K562 (cell line): Measurements from ENCODE around the gene TTC24. TPM values are rescaled to one million over a fixed set of nuclear protein-coding genes. Genes with fewer than 3 reads are reported as not detected.

Experiments
- BCL6 ChIP-seq: fragments of 250-450 bp; sonication (Bioruptor Pico); IDR thresholded peaks from 2 replicates; pipeline ENCODE4 v1.4.0; 2020
- FOXP1 ChIP-seq: sonication (generic); formaldehyde crosslinking; IDR thresholded peaks from 2 replicates; pipeline ENCODE4 v1.8.0; 2022; ENCODE audit warnings: mild to moderate bottlenecking, missing genetic modification reagents
- GABPA ChIP-seq: fragments of 200-800 bp; sonication (Bioruptor generic); conservative IDR thresholded peaks from 2 replicates; pipeline ENCODE4 v1.6.1; 2016; ENCODE audit warnings: low read depth, missing genetic modification characterization, missing compliant biosample characterization
- MAFG ChIP-seq: fragments of 450-650 bp; conservative IDR thresholded peaks from 2 replicates; pipeline ENCODE4 v1.6.1; 2016; ENCODE audit warnings: missing genetic modification characterization, missing compliant biosample characterization
- MCM3 ChIP-seq: fragments of 450-650 bp; IDR thresholded peaks from 2 replicates; pipeline ENCODE4 v1.6.1; 2016
- MTA1 ChIP-seq: fragments of 450-650 bp; IDR thresholded peaks from 2 replicates; pipeline ENCODE4 v1.6.1; 2017; ENCODE audit warnings: borderline replicate concordance
- SAFB ChIP-seq: fragments of 200-400 bp; formaldehyde crosslinking; IDR thresholded peaks from 2 replicates; pipeline ENCODE4 v1.6.1; 2017; ENCODE audit warnings: low read depth, low read length, borderline replicate concordance
- SMARCA4 ChIP-seq: fragments of 450-650 bp; IDR thresholded peaks from 2 replicates; pipeline ENCODE4 v1.6.1; 2016
- STAT5A ChIP-seq: IDR thresholded peaks from 2 replicates; pipeline ENCODE4 v1.6.1; 2012; ENCODE audit warnings: low read length, inconsistent platforms, borderline replicate concordance
- TAF15 ChIP-seq: fragments of 200-400 bp; formaldehyde crosslinking; IDR thresholded peaks from 2 replicates; pipeline ENCODE4 v1.6.1; 2017; ENCODE audit warnings: mild to moderate bottlenecking, low read depth, low read length, moderate library complexity
- TRIM24 ChIP-seq, 2 experiments: fragments of 450-650 bp; IDR thresholded peaks; 2 replicates each; pipeline ENCODE4 v1.6.1; 2016
- WHSC1 ChIP-seq: IDR thresholded peaks from one replicate; pipeline ENCODE4 v1.6.1; 2012; ENCODE audit warnings: low read length, control low read depth, inconsistent platforms
- ZFP1 ChIP-seq: fragments of 450-650 bp; formaldehyde crosslinking; IDR thresholded peaks from 2 replicates; pipeline ENCODE4 v1.4.0; 2020; ENCODE audit warnings: mild to moderate bottlenecking, mixed read lengths
- ZKSCAN1 ChIP-seq: fragments of 150-350 bp; IDR thresholded peaks from 2 replicates; pipeline ENCODE4 v1.6.1; 2016; ENCODE audit warnings: low read depth, low read length
- ZNF212 ChIP-seq: fragments of 450-650 bp; formaldehyde crosslinking; IDR thresholded peaks from 2 replicates; pipeline ENCODE4 v1.4.0; 2020; ENCODE audit warnings: mild to moderate bottlenecking
- ZNF445 ChIP-seq: fragments of 250-450 bp; sonication (Bioruptor Pico); IDR thresholded peaks from 2 replicates; pipeline ENCODE4 v1.4.0; 2020; ENCODE audit warnings: low read depth, mild to moderate bottlenecking, moderate library complexity
- ZNF551 ChIP-seq: fragments of 250-450 bp; sonication (Bioruptor Pico); IDR thresholded peaks from 2 replicates; pipeline ENCODE4 v1.5.0; 2021; ENCODE audit warnings: mild to moderate bottlenecking, moderate library complexity
- polyA plus RNA-seq, 8 experiments: library from polyadenylated mRNA; depleted of rRNA in 4 of 8; stranded (reverse) in 5 of 8; unstranded in 3 of 8; fragments of >200 nt; fragmentation: Nextera tagmentation in 2 of 8; fragmentation: Illumina TruSeq in 1 of 8; extraction: Ambion mirVana in 2 of 8; extraction: Trizol in 1 of 8; gene quantifications; 2 replicates each; pipeline versions ENCODE4 v1.2.1 to v1.2.3, GENCODE V29; 2011 to 2014; ENCODE audit warnings: inconsistent platforms in 1 of 8, missing spikeins in 1 of 8
- total RNA-seq, 7 experiments: library from RNA; depleted of rRNA in 6 of 7; stranded (reverse); fragments of >200 nt in 6 of 7; fragmentation: Illumina TruSeq in 2 of 7; extraction: Trizol in 2 of 7; gene quantifications; 2 replicates each; pipeline versions ENCODE4 v1.2.1 to v1.2.3, GENCODE V29; 2011 to 2021; ENCODE audit warnings: low replicate concordance in 1 of 7
- TF ChIP-seq, protein P1 (sequence below): fragments of 250-450 bp; sonication (Bioruptor Pico); IDR thresholded peaks from 2 replicates; pipeline ENCODE4 v1.5.0; 2020; ENCODE audit warnings: mild to moderate bottlenecking
- TF ChIP-seq, protein P2 (sequence below): fragments of 450-650 bp; formaldehyde crosslinking; IDR thresholded peaks from 2 replicates; pipeline ENCODE4 v1.4.0; 2022; ENCODE audit warnings: missing genetic modification characterization
- TF ChIP-seq, protein P3 (sequence below): sonication (generic); formaldehyde crosslinking; IDR thresholded peaks from 2 replicates; pipeline ENCODE4 v1.8.0; 2022; ENCODE audit warnings: mild to moderate bottlenecking, missing genetic modification reagents
- TF ChIP-seq, protein P4 (sequence below): sonication (generic); formaldehyde crosslinking; IDR thresholded peaks from 2 replicates; pipeline ENCODE4 v1.8.0; 2023; ENCODE audit warnings: missing genetic modification reagents, mild to moderate bottlenecking, borderline replicate concordance

Gene TTC24
- total and polyA plus RNA-seq, 9 of the 15 experiments (the other 6 are each of a cell fraction or from before 2014, with no cell fraction given), result not detected

DNA sequence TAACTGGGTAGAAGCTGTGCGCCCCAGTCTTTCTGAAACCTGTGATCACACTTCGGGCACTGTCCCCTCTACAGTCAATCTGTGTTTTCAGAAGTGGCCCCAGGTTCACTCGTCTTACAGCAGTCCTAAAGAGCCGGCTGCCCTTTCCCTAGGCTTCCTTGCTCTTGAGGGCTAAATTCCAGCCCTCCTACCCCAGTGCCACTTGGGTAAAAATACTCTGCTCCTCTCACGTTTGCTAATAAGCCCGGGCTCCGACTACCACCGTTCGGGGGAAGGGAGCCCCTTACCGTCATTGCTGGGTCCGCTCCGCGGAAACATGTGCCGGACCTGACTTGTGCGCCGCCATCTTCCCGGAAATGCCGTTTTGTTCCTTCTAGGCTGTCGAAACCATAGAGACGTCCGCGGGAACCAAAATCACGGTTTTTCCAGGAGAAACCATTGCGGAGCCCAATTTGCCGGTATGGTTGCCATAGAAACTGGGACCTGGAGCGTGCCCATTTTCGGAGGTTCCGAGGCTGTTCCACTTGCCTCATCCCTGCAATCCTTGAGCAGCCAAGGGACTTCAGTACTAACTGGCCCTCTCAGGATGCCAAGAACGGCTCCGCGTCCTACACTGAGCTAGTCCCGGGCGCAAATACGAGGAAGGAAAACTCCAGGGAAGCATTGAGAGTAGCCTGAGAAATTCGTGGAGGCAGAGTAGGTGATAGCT, 21.8 kb downstream of the TTC24 start, which contains the start of gene GPATCH4 (continued):
- TF ChIP-seq, protein P1, sequence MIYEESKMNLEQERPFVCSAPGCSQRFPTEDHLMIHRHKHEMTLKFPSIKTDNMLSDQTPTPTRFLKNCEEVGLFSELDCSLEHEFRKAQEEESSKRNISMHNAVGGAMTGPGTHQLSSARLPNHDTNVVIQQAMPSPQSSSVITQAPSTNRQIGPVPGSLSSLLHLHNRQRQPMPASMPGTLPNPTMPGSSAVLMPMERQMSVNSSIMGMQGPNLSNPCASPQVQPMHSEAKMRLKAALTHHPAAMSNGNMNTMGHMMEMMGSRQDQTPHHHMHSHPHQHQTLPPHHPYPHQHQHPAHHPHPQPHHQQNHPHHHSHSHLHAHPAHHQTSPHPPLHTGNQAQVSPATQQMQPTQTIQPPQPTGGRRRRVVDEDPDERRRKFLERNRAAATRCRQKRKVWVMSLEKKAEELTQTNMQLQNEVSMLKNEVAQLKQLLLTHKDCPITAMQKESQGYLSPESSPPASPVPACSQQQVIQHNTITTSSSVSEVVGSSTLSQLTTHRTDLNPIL (CRISPR knock-in tag), result no peak
- TF ChIP-seq MCM3 (no peak), ZNF445 (CRISPR knock-in tag) (no peak), ZFP1 (no peak), MAFG (tag) (no peak), WHSC1 (no peak), FOXP1 (CRISPR knock-in tag) (no peak), GABPA (peak; percentile 95), ZNF551 (CRISPR knock-in tag) (no peak), BCL6 (CRISPR knock-in tag) (no peak), TRIM24 (IDR thresholded peaks at IDR 0.05) (no peak), MTA1 (no peak), STAT5A (no peak), ZKSCAN1 (no peak), ZNF212 (no peak), TAF15 (no peak), SAFB (no peak), SMARCA4 (no peak)
- TF ChIP-seq, protein P2, sequence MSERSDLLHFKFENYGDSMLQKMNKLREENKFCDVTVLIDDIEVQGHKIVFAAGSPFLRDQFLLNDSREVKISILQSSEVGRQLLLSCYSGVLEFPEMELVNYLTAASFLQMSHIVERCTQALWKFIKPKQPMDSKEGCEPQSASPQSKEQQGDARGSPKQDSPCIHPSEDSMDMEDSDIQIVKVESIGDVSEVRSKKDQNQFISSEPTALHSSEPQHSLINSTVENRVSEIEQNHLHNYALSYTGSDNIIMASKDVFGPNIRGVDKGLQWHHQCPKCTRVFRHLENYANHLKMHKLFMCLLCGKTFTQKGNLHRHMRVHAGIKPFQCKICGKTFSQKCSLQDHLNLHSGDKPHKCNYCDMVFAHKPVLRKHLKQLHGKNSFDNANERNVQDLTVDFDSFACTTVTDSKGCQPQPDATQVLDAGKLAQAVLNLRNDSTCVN (CRISPR knock-in tag), result 0 out of 2 replicates have a peak, but pooled peaks have one; percentile 23
- TF ChIP-seq, protein P3, sequence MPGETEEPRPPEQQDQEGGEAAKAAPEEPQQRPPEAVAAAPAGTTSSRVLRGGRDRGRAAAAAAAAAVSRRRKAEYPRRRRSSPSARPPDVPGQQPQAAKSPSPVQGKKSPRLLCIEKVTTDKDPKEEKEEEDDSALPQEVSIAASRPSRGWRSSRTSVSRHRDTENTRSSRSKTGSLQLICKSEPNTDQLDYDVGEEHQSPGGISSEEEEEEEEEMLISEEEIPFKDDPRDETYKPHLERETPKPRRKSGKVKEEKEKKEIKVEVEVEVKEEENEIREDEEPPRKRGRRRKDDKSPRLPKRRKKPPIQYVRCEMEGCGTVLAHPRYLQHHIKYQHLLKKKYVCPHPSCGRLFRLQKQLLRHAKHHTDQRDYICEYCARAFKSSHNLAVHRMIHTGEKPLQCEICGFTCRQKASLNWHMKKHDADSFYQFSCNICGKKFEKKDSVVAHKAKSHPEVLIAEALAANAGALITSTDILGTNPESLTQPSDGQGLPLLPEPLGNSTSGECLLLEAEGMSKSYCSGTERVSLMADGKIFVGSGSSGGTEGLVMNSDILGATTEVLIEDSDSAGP (CRISPR knock-in tag), result no peak
- TF ChIP-seq, protein P4, sequence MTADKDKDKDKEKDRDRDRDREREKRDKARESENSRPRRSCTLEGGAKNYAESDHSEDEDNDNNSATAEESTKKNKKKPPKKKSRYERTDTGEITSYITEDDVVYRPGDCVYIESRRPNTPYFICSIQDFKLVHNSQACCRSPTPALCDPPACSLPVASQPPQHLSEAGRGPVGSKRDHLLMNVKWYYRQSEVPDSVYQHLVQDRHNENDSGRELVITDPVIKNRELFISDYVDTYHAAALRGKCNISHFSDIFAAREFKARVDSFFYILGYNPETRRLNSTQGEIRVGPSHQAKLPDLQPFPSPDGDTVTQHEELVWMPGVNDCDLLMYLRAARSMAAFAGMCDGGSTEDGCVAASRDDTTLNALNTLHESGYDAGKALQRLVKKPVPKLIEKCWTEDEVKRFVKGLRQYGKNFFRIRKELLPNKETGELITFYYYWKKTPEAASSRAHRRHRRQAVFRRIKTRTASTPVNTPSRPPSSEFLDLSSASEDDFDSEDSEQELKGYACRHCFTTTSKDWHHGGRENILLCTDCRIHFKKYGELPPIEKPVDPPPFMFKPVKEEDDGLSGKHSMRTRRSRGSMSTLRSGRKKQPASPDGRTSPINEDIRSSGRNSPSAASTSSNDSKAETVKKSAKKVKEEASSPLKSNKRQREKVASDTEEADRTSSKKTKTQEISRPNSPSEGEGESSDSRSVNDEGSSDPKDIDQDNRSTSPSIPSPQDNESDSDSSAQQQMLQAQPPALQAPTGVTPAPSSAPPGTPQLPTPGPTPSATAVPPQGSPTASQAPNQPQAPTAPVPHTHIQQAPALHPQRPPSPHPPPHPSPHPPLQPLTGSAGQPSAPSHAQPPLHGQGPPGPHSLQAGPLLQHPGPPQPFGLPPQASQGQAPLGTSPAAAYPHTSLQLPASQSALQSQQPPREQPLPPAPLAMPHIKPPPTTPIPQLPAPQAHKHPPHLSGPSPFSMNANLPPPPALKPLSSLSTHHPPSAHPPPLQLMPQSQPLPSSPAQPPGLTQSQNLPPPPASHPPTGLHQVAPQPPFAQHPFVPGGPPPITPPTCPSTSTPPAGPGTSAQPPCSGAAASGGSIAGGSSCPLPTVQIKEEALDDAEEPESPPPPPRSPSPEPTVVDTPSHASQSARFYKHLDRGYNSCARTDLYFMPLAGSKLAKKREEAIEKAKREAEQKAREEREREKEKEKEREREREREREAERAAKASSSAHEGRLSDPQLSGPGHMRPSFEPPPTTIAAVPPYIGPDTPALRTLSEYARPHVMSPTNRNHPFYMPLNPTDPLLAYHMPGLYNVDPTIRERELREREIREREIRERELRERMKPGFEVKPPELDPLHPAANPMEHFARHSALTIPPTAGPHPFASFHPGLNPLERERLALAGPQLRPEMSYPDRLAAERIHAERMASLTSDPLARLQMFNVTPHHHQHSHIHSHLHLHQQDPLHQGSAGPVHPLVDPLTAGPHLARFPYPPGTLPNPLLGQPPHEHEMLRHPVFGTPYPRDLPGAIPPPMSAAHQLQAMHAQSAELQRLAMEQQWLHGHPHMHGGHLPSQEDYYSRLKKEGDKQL (CRISPR knock-in tag), result no peak
